VCaP (cell line): ENCODE results near the gene ATPAF2.

ENCODE experiments used
- H3K27ac ChIP-seq: fragments of 450-650 bp; 2 replicates; pipeline ENCODE4 v1.5.1; 2017
- CTCF ChIP-seq: fragments of 450-650 bp; conservative IDR thresholded peaks from 2 replicates; pipeline ENCODE4 v1.5.1; 2017; ENCODE audit warnings: mild to moderate bottlenecking, moderate library complexity

Gene ATPAF2

GRCh38 chr17:18070861-18071340, 31.9 kb upstream of the ATPAF2 start:
- no peak overlapping the region for H3K27ac ChIP-seq
- TF ChIP-seq CTCF = no peak

- TF ChIP-seq CTCF = no peak
These were observed 30.1 kb upstream of the ATPAF2 start for GRCh38 chr17:18069101-18069500.

DNA sequence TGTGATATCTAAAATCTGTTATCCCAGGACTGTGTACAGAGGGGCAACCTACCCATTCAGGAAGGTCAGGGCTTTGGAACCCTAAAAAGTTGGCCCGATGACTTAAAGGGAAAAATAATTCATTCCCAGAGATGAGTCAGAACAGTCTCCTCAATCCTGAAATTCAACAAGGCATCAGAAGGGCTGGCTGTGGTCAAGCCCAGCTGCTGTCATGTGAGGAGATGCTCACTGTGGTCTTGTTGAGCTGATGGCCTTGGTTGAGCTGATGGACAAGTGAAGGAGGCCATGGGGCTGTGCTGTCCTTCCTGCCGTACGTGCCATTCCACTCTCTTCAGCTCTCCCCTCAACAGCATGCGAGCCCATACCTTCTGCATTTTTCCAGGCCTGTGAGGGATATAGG, 27.9 kb upstream of the ATPAF2 start:
- no peak for TF ChIP-seq CTCF
- H3K27ac ChIP-seq = no peak overlapping the region

More at GRCh38 chr17:18069101-18069500, 30.1 kb upstream of the ATPAF2 start:
- H3K27ac ChIP-seq = no peak overlapping the region

- H3K27ac ChIP-seq = no peak overlapping the region
- no peak for TF ChIP-seq CTCF
These were observed 26.6 kb upstream of the ATPAF2 start for GRCh38 chr17:18065546-18065945.

GRCh38 chr17:18064053-18064452, 25.1 kb upstream of the ATPAF2 start:
- H3K27ac ChIP-seq = no peak overlapping the region
- TF ChIP-seq CTCF = no peak

- no peak overlapping the region for H3K27ac ChIP-seq
- TF ChIP-seq CTCF = no peak
These were observed 20.3 kb upstream of the ATPAF2 start for GRCh38 chr17:18059283-18059682.

DNA sequence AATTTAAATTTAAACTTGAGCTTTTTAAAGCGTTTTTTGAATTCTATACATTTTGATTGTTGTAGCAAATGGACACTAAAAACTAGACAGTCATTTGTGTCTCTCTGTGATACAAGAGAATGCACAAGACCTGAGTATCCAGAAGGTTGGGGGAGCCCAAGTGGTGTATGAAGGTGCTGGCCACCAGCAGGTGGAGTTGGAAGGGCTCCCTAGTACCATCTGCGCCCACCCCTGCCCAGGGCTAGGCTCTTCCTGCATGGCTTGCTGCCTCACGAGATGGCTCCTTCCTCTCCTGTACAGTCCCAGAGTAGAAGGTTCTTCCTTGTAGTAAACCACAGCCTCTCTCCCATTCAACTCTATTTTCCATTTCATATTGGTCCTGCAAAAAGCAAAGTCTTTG, 17.2 kb upstream of the ATPAF2 start:
- no peak for TF ChIP-seq CTCF
- peak overlapping the region; percentile 41 for H3K27ac ChIP-seq
